Cortex of kidney (tissue), 1 donor: ENCODE results near the gene ICAM5.

ENCODE experiments used
- DNase-seq: peaks from one replicate; lab custom pipeline; 2025; lab: John Stamatoyannopoulos, UW

ICAM5 gene

DNA sequence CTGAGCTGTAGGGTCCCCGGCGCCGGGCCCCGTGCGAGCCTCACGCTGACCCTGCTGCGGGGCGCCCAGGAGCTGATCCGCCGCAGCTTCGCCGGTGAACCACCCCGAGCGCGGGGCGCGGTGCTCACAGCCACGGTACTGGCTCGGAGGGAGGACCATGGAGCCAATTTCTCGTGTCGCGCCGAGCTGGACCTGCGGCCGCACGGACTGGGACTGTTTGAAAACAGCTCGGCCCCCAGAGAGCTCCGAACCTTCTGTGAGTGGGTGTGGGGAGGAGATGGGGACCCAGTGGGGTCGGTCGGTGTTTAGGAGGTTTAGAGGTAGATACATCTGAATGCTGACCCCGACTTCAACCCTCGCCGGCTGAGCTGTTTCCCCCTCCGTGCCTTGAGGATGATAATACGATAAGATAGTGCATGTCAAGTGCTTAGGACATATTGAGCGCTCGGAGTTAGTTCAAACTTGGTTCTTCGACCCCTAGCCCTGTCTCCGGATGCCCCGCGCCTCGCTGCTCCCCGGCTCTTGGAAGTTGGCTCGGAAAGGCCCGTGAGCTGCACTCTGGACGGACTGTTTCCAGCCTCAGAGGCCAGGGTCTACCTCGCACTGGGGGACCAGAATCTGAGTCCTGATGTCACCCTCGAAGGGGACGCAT lies 1.9 kb downstream of the ICAM5 start:
- no peak for DNase-seq

DNA sequence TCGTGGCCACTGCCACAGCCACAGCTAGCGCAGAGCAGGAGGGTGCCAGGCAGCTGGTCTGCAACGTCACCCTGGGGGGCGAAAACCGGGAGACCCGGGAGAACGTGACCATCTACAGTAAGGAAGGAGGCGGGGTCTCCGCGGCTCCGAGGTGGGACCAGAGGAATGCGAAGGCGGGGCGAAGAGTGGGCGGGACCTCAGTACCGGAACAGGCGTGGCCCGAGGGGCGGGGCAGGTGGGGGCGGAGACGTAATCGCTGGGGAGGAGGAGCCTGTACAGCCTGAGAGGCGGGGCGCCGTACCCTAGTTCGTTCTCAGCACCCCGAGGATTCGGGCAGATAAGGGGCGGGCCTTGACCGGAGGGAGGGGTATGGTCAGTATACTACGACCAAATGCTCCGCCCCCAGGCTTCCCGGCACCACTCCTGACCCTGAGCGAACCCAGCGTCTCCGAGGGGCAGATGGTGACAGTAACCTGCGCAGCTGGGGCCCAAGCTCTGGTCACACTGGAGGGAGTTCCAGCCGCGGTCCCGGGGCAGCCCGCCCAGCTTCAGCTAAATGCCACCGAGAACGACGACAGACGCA lies 2.5 kb downstream of the ICAM5 start:
- DNase-seq = no peak

DNA sequence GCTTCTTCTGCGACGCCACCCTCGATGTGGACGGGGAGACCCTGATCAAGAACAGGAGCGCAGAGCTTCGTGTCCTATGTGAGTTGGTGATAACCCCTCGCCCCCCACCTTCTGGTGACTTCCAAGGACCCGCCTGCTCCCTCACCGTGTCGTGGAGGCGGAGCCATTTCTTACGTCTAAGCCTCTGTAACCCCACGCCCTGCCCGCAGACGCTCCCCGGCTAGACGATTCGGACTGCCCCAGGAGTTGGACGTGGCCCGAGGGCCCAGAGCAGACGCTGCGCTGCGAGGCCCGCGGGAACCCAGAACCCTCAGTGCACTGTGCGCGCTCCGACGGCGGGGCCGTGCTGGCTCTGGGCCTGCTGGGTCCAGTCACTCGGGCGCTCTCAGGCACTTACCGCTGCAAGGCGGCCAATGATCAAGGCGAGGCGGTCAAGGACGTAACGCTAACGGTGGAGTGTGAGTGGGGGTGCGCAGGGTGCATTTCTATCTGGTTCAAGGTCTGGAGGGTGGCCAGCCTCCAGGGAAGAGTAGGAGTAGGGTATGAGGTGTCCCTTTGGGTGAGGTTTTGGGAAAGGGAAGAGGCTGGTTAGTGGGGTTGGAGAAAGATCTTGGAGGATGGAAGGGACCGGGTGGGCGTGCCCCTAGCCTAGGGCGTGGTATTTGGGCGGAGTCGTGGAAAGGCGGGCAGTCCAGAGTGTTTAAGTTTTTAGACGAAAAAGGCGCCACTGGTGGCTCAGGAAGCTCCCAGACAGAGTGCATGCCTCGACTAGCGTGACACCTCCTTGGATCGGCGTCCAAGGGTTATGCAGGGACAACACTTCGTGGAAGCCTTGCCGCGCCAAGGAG lies 3.3 kb downstream of the ICAM5 start:
- no peak for DNase-seq

DNA sequence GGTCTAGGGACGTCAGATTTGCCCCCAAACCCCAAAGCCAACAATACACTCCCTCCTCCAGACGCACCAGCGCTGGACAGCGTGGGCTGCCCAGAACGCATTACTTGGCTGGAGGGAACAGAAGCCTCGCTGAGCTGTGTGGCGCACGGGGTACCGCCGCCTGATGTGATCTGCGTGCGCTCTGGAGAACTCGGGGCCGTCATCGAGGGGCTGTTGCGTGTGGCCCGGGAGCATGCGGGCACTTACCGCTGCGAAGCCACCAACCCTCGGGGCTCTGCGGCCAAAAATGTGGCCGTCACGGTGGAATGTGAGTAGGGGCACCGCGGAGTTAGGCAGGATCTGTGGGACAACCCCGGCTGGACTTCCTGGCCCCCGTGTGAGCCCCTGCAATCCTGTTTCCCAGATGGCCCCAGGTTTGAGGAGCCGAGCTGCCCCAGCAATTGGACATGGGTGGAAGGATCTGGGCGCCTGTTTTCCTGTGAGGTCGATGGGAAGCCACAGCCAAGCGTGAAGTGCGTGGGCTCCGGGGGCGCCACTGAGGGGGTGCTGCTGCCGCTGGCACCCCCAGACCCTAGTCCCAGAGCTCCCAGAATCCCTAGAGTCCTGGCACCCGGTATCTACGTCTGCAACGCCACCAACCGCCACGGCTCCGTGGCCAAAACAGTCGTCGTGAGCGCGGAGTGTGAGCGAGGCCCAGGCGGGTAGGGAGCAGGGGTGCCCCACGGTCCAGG lies 4.0 kb downstream of the ICAM5 start:
- DNase-seq = no peak

DNA sequence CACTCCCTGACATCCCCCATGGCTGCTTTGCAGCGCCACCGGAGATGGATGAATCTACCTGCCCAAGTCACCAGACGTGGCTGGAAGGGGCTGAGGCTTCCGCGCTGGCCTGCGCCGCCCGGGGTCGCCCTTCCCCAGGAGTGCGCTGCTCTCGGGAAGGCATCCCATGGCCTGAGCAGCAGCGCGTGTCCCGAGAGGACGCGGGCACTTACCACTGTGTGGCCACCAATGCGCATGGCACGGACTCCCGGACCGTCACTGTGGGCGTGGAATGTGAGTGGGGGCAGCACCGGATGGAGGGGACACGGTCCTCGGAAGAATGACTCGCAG lies 4.6 kb downstream of the ICAM5 start:
- DNase-seq = no peak

DNA sequence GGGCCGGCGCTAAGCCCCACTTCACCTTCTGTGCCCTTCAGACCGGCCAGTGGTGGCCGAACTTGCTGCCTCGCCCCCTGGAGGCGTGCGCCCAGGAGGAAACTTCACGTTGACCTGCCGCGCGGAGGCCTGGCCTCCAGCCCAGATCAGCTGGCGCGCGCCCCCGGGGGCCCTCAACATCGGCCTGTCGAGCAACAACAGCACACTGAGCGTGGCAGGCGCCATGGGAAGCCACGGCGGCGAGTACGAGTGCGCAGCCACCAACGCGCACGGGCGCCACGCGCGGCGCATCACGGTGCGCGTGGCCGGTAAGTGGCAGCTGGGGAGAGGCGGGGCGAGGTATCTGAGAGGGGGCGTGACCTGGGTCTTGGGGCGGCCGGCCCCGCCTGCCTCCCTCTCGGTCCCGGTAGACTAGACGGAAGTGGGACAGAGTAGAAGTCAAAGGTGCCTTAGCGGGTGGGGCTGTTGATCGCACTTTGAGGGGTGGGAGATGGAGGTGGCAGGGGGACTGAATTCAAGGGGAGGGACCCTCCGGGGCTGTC lies 5.6 kb downstream of the ICAM5 start:
- no peak for DNase-seq

DNA sequence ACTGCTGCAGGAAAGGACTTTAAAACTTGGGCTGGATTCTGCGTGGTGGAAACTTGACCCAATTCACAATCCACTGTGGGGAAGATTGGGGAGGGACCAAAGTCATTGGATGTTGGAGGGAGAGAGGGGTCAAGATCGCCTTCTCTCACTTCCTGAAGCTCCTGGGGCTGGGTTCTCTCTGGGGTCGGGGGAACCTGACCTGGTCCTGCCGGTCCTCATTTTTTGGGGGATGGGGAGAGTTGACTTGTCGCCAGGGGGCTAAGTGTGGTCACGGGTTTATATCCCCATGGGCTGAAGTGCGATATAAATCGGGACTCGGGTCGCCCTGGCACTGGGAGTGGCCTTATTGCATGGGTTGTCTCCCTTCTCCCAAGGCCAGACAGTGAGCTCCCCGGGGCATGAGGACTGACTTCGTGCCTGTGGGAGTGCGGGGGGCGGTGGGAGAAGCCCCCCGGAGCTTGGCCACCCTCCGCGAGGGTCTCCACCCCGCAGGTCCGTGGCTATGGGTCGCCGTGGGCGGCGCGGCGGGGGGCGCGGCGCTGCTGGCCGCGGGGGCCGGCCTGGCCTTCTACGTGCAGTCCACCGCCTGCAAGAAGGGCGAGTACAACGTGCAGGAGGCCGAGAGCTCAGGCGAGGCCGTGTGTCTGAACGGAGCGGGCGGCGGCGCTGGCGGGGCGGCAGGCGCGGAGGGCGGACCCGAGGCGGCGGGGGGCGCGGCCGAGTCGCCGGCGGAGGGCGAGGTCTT lies 6.3 kb downstream of the ICAM5 start:
- DNase-seq = no peak

DNA sequence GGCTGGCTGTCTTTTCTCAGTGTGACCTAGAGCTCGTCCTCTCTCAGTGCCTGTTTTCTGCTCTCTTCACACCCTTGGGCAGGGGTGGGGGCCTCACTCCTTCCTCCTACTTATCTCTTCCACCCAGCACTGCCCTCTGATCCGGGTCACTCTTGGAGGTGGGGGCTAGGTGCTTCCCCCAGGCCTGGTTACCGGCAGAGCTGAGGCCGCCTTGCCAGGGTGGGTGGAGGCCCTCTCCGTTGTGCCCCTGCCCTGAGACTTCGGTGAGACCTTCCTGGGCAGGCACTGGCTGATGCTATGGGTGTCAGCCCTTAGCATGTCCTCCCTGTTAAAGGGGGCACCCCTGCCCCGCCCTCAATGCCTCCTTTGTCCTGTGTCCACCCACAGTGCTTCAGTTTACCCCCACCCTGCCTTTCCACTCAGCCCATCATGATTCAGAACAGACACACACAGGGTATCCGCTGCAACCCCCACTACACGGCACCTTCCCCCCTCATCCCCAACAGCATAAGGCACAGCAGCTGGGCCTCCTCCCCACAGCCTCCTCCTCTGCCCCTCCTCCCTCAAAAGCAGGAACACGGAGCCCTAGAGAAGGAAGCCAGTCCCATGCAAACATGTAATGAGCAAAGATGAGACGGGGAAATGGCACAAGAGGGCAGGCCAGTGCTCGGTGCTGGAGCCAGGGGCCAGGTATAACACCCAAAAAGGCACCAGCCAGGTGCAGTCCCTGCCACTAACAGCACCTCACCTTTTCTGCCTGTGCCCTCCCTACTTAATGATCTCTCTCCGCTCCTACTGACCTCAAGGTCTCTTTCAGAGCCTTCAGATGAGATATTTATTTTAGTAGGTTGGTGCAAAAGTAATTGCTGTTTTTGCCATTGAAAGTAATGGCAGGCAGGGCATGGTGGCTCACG lies 10.1 kb downstream of the ICAM5 start:
- no peak for DNase-seq

DNA sequence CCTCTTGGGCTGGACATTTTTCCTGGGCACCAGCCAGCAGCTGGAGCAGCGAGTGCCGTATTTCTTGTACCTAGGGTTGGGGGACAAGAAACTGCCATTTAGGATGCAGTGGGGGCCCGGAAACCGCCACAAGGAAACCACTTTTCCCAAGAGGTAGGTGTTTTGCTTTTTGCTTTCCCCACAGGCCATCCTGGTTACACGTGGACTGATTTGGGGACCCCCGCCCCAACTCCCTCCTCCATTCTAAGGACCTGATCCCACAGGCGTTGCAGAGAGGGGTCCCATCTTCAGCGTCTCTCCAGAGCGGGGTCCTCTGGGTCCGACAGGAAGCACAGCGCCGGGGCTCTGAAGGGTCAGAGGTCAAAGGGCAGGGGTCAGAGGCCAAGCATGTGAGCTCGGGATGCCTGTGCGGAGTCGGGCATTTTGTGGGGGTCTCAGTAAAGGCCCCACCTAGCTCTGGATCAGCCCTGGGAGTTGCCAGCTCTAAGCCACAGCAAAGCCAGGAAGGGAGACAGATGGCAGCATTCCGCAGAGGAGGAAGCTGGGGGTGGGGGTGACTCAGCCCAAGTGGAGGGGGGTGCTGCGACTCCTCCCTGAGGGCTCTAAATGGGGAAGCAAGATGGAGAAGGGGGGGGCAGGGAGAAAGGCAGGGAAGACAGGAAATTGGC lies 15.5 kb downstream of the ICAM5 start:
- no peak for DNase-seq

DNA sequence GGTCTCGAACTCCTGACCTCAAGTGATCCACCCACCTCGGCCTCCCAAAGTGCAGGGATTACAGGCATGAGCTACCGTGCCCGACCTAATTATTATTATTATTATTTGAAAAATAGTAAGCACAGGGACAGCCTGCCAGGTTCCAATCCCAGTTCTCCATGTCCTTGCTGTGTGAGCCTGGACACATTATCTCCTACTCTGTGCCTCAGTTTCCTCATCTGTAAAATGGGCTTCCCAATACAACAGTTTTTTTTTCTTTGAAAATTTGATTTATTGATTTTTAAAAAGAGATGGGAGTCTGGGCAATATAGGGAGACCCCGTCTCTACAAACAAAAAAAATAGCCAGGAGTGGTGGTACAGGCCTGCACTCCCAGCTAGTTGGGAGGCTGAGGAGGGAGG lies 16.6 kb downstream of the ICAM5 start:
- no peak for DNase-seq

DNA sequence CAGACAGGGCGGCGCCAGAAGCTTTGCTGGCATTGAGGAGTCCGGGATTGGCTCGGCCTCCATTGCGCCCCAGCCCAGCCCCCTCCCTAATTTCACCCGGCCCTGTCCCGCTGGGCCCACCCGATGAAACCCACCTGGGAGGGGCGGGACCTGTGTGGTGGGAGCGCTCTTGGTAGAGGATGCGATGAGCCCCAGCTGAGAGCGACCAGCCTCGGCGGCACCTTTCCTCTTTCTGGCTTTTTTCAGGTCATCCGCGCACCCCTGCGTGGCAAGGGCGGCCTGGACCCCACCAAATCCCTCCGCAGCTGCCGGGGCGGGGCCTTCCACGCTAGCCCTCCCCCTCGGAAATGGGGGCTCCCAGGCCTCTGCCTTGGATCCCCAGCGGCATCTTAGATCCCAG lies 19.7 kb downstream of the ICAM5 start, which contains the start of gene ZGLP1:
Gene ZGLP1 (minus strand): TSS at position 393 of the 400 bp plus-strand sequence.
- DNase-seq = no peak

DNA sequence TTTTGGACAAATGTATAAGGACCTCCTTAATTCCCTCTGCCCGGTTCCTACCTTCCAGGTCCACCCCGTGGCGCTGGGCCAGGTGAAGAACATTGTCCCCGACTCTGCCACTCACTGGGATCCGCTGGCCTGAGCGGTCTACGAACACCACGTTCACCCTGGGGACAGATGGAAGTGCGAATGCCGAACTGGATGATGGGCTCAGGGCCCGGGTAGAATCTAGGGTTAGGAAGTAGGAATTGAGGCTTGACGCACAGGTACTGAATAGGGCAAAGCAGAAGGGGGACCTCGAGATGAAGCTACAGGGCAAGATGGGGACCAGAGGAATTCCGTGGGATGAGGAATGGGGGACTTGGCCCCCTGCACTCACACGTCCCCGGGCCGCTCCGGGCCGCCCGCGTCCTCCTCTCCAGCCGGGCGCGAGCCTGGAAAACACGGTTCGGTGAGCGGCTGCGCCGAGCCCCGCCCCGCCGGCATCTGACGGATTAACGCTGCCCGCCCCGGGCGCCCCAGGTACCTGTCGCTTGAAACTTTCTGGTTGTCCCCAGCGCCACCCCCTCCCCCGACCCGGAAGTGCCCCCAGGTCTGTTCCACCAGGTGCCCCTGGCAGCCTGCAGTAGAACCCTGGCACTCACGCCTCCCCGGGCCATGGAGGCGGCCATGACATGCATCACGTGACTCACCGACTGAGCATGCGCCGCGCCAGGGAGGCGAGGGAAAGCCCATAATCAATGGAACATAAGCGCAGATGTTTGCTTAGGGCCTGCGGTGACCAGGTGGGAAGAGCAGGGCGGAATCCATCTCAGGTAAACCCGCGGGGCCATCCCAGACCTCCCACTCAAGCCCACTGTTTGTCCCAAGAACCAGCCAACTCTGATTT lies 25.8 kb downstream of the ICAM5 start, which contains the start of gene FDX2:
Gene FDX2 (minus strand): TSS at position 681 of the 880 bp plus-strand sequence. CDS start 19 bp downstream, at position 662.
- DNase-seq = no peak

DNA sequence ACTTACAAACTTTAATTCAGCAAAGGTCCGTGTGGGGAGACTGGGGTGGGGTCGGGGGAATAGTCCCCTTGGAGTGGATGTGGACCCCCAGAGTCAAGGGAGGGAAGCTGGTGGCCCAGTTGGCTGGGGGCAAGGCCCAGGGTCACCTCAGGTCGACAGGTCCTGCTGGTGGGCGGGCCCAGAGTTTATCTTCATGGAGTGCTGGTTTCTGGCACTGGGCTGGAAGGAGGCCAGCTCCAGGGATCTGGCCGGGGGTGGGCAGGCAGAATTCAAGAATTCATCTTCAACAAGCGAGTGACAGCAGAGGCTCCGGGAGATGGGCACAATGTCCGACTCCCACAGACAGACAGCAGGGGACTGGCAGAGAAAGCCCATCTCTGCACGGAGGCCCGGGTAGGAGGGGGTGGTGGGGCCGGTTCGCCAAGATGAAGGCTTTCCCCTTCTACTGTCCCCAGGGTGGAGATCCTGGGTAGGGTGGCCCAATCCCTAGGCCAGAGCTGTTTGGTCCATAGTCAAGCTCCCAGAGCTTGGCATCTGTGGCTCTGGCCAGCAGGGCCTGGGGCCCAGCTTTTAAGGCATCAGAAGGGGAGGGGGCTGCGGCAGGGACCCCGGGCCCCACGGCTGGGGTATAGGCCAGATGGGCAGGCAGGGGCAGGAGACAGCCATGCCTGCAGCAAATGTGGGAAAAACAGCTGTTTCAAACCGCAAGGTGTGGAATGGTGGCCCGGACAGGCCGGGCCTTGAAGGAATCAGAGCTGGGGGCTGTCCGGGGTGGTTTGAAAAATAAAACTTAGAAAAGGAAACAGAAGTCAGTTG lies 26.7 kb downstream of the ICAM5 start:
- no peak for DNase-seq

DNA sequence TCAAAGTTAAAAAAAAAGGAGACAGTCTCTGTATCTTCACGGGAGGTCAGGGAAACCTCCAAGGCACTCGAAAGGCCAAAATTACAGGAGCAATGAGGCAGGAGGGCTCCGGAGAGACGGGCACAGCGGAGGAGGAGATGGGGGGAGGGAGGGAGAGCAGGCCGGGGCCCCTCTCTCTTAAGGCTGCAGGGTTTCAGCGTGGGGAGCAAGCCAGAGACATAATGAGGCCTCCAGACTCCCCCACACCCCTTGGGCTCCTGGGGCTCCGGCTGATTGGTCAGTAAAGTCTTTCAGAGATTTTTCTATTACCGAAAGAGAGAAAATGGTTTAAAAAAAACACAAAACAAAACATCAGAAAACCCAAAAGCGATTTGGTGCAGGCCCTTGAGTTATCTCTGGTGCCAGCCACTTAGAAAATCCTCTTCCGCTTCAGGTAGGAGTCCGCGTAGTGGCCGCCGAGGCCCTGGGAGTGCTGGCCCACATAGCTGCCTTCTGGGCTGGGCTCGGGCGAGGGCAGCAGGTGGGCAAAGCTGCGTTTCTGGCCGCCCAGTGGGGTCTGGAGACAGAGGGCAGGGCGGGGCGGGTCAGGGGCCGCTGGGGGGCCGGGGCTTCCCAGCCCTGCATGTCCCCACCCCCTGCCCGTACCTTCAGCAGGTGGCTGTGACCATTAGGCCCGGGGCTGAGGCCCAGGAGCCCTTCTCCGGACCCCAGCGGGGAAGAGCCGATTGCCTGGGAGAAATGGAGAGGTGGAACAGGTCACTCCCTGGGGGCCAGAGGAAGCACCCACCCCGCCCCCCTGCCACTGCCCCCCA lies 27.5 kb downstream of the ICAM5 start:
- no peak for DNase-seq

DNA sequence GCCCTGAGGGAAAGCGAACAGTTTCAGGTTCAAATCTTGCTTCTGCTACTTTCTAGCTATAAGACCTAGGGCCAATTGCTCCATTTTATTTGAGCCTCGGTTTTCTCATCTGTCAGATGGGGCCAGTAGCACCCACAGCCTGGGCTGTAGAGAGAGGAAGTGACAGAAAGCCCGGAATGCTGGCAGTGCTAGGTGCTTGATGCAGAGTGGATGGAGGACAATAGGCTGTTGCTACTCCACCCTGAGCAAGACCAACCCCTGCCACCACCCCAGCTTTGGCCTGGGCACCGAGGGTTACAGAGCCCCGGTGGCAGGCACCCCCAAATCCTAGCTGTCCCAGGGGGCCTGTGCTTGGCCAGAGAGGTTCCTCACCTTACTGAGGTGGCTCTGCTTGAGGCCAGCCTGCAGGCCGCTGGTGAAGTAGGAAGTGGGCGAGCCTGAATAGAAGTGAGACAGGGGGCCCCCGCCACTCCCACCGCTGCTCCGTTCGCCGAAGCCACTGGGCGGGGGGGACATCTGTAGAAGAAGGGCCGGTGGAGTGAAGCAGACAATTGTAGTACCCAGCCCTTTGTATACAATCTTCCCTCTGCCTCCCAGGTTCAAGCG lies 28.2 kb downstream of the ICAM5 start:
- DNase-seq = no peak

DNA sequence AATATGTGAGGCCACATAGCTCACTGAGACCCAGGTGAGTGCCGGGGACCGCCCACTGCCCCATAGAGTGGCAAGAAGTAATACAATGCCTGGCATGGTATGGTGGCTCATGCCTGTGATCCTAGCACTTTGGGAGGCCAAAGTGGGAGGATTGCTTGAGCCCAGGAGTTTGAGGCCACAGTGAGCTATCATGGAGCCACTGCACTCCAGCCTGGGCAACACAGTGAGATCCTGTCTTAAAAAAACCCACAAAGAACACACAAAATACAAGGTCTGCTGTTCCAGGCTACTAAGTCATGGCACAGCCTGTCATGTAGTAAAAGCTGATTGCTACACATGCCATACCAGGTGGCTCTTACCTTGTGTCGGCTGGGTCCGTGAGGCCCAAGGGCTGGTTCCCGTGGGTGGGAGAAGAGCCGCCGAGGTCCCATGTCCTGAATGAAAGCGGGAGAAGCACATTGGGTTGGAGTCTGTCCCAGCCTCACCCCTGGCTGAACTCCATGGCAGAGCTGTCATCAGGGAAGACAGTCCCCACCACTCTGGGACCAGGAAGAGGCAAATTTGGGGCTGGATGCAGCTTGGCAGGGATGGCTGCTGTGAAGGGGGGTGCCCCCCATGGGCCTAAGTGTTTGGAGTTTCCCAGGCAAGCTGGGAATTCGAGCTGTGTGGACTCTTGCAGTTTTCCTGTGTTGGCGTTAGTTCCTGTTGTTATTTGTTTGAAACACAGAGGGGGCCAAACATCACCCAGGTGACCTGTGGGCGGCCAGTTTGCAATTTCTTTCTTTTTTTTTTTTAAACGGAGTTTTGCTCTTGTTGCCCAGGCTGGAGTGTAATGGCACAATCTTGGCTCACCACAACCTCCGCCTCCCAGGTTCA lies 29.3 kb downstream of the ICAM5 start:
- DNase-seq = no peak
